ENCODE data around the gene DGKE. TPM values are rescaled to one million over a fixed set of nuclear protein-coding genes. Genes with fewer than 3 reads are reported as not detected.

The DGKE gene
- total RNA-seq, 1 experiment from 2014 or later, result 0.64 TPM

GRCh38 chr17:56890390-56890789 is 56.4 kb downstream of the DGKE start:
- no peak for DNase-seq (ENCODE audit: low spot score)

- no peak for DNase-seq (ENCODE audit: low spot score)
Observed at GRCh38 chr17:56890906-56891674, 57.1 kb downstream of the DGKE start.

- no peak for DNase-seq (ENCODE audit: low spot score)
Observed at GRCh38 chr17:56891751-56892150, 57.8 kb downstream of the DGKE start.

- DNase-seq (ENCODE audit: low spot score), result no peak
Observed at GRCh38 chr17:56892333-56892732, 58.4 kb downstream of the DGKE start.

- DNase-seq (ENCODE audit: low spot score), result no peak
Observed at GRCh38 chr17:56893503-56893902, 59.6 kb downstream of the DGKE start.

GRCh38 chr17:56894859-56895455 is 61.0 kb downstream of the DGKE start:
- no peak for DNase-seq (ENCODE audit: low spot score)

- DNase-seq (ENCODE audit: low spot score), result no peak
Observed at GRCh38 chr17:56896217-56896967, 62.4 kb downstream of the DGKE start.

- no peak for DNase-seq (ENCODE audit: low spot score)
Observed at GRCh38 chr17:56896968-56897359, 63.0 kb downstream of the DGKE start.

GRCh38 chr17:56897646-56898424 is 63.9 kb downstream of the DGKE start:
- no peak for DNase-seq (ENCODE audit: low spot score)

GRCh38 chr17:56898874-56899273 is 64.9 kb downstream of the DGKE start:
- no peak for DNase-seq (ENCODE audit: low spot score)

GRCh38 chr17:56899403-56899802 is 65.5 kb downstream of the DGKE start:
- no peak for DNase-seq (ENCODE audit: low spot score)

- peak; percentile 35 for DNase-seq (ENCODE audit: low spot score)
Observed at GRCh38 chr17:56902348-56902747, 68.4 kb downstream of the DGKE start.

GRCh38 chr17:56903560-56903959 is 69.6 kb downstream of the DGKE start:
- no peak for DNase-seq (ENCODE audit: low spot score)

GRCh38 chr17:56908001-56908542 is 74.1 kb downstream of the DGKE start:
- no peak for DNase-seq (ENCODE audit: low spot score)

GRCh38 chr17:56909742-56910508 is 76.0 kb downstream of the DGKE start:
- no peak for DNase-seq (ENCODE audit: low spot score)

GRCh38 chr17:56910509-56911235 is 76.7 kb downstream of the DGKE start:
- DNase-seq (ENCODE audit: low spot score), result no peak

GRCh38 chr17:56912105-56912999 is 78.4 kb downstream of the DGKE start:
- no peak for DNase-seq (ENCODE audit: low spot score)

- DNase-seq (ENCODE audit: low spot score), result no peak
Observed at GRCh38 chr17:56913000-56913311, 79.0 kb downstream of the DGKE start.

GRCh38 chr17:56913353-56913866 is 79.5 kb downstream of the DGKE start:
- no peak for DNase-seq (ENCODE audit: low spot score)
